ENCODE measurements around the gene TGFB3.

The TGFB3 gene

DNA sequence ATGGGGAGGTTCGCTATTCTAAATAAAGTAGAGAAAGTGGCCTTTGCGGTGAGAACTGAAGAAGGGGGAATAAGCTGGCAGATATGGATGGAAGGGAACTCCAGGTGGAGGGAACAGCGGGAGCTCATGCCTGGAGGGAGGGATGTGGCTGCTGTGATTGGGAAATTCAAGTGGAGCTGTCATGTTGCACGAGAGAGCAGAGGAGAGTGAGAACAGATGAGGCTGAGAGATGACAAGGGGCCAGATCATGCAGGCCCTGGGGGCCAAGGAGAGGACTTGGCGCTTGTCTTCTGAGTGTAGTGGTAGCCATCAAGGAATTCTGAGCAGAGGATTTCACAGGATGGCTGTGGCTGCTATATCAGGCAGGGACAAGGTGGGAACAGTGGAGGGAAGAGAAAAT is 35.0 kb downstream of the TGFB3 start:
- WGBS, 2 donors (ENCODE audit: extremely low coverage in 2 of 2, insufficient read length in 2 of 2, insufficient replicate concordance in 1 of 2), result no CpG with 5 or more reads among the region's 5 CpGs
- H3K4ac ChIP-seq (ENCODE audit: low read length), result no peak overlapping the region
- H3K36me3 ChIP-seq (replicated peaks in 1 of 2; ENCODE audit: control insufficient read depth in 2 of 2, insufficient read depth in 2 of 2, low read length in 2 of 2), result peaks cover 0 to 3% of the 10 kb centered on the region in 2 donors
- H2AFZ ChIP-seq (ENCODE audit: low read length), result no peak overlapping the region
- no peak overlapping the region for H3K27ac ChIP-seq (replicated peaks; ENCODE audit: low read length)
- H3K27me3 ChIP-seq (ENCODE audit: control insufficient read depth in 3 of 3, insufficient read depth in 3 of 3, low read depth in 1 of 3, low read length in 3 of 3), result no peaks in the 10 kb centered on the region
- H2BK5ac ChIP-seq (ENCODE audit: low read length), result no peak overlapping the region
- H3K4me1 ChIP-seq (ENCODE audit: control insufficient read depth in 2 of 2, insufficient read depth in 1 of 2, low read depth in 1 of 2, low read length in 2 of 2), result no peaks in the 10 kb centered on the region
- H2BK15ac ChIP-seq (ENCODE audit: low read length), result no peak overlapping the region
- no peaks in the 10 kb centered on the region for H3K9me3 ChIP-seq (replicated peaks in 1 of 2; ENCODE audit: control insufficient read depth in 2 of 2, insufficient read depth in 1 of 2, low read depth in 1 of 2, low read length in 2 of 2)
- H3K18ac ChIP-seq (ENCODE audit: low read length), result no peak overlapping the region
- H2AK5ac ChIP-seq (ENCODE audit: low read depth, low read length), result no peak overlapping the region
- H3K4me2 ChIP-seq (ENCODE audit: insufficient read depth, low read length, poor library complexity, severe bottlenecking), result no peak overlapping the region
- no peak overlapping the region for H4K91ac ChIP-seq (ENCODE audit: low read depth, low read length, poor library complexity)
- H3K79me1 ChIP-seq (ENCODE audit: low read depth, low read length), result no peaks in the 10 kb centered on the region
- no peak overlapping the region for H3K9ac ChIP-seq (ENCODE audit: low read depth, low read length, poor library complexity)
- no peak overlapping the region for H4K8ac ChIP-seq (ENCODE audit: low read depth, low read length)
- H3K23ac ChIP-seq (ENCODE audit: low read depth, low read length, poor library complexity), result no peak overlapping the region
- H3K4me3 ChIP-seq (ENCODE audit: low read length in 2 of 2), result no peak overlapping the region
- DNase-seq (ENCODE audit: low spot score), result no peak
- no peak overlapping the region for H2BK12ac ChIP-seq (ENCODE audit: low read length)
- no peak overlapping the region for H2BK120ac ChIP-seq (ENCODE audit: low read depth, low read length)
- H3K14ac ChIP-seq (ENCODE audit: low read length), result no peak overlapping the region

DNA sequence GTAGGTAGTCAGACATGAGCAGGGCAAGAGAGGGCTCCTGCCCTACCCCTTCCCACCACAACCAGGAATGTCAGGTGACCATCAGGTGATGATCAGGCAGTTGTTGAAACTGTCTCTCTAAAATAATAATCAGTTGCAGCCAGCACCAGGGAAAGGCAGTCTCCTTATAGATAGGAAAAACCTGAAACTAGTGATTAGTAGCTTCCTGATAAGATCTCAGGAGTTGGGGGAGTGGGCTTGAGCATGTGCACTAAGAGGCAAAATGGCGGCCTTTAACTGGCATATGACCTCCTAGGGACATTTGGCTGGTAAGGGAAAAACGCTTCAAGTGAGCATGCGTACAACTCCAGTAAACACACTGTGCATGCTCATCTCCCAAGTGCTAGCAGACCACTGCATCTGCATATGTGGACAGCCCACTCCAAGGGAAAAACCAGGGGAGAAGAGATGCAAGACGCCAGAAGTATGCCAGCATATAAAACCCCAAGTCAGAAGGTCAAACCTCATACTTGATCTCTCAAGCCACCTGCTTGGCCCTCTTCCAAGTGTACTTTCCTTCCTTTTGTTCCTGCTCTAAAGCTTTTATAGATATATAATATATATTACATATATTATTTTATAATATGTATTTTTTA is 37.1 kb downstream of the TGFB3 start:
- no peaks in the 10 kb centered on the region for H3K79me1 ChIP-seq (ENCODE audit: low read depth, low read length)
- no peak overlapping the region for H3K4me2 ChIP-seq (ENCODE audit: insufficient read depth, low read length, poor library complexity, severe bottlenecking)
- H3K27me3 ChIP-seq (ENCODE audit: control insufficient read depth in 3 of 3, insufficient read depth in 3 of 3, low read depth in 1 of 3, low read length in 3 of 3), result no peaks in the 10 kb centered on the region
- H2BK12ac ChIP-seq (ENCODE audit: low read length), result no peak overlapping the region
- H4K91ac ChIP-seq (ENCODE audit: low read depth, low read length, poor library complexity), result no peak overlapping the region
- no peaks in the 10 kb centered on the region for H3K9me3 ChIP-seq (replicated peaks in 1 of 2; ENCODE audit: control insufficient read depth in 2 of 2, insufficient read depth in 1 of 2, low read depth in 1 of 2, low read length in 2 of 2)
- H3K23ac ChIP-seq (ENCODE audit: low read depth, low read length, poor library complexity), result no peak overlapping the region
- DNase-seq (ENCODE audit: low spot score), result no peak
- H2BK15ac ChIP-seq (ENCODE audit: low read length), result no peak overlapping the region
- H4K8ac ChIP-seq (ENCODE audit: low read depth, low read length), result no peak overlapping the region
- no peak overlapping the region for H3K14ac ChIP-seq (ENCODE audit: low read length)
- no peak overlapping the region for H2AK5ac ChIP-seq (ENCODE audit: low read depth, low read length)
- no peak overlapping the region for H3K9ac ChIP-seq (ENCODE audit: low read depth, low read length, poor library complexity)
- no peak overlapping the region for H2BK120ac ChIP-seq (ENCODE audit: low read depth, low read length)
- H2BK5ac ChIP-seq (ENCODE audit: low read length), result no peak overlapping the region
- no peak overlapping the region for H3K27ac ChIP-seq (replicated peaks; ENCODE audit: low read length)
- H2AFZ ChIP-seq (ENCODE audit: low read length), result no peak overlapping the region
- no peaks in the 10 kb centered on the region for H3K4me1 ChIP-seq (ENCODE audit: control insufficient read depth in 2 of 2, insufficient read depth in 1 of 2, low read depth in 1 of 2, low read length in 2 of 2)
- no CpG with 5 or more reads among the region's 4 CpGs for WGBS, 2 donors (ENCODE audit: extremely low coverage in 2 of 2, insufficient read length in 2 of 2, insufficient replicate concordance in 1 of 2)
- H3K18ac ChIP-seq (ENCODE audit: low read length), result no peak overlapping the region
- peaks cover 0 to 3% of the 10 kb centered on the region in 2 donors for H3K36me3 ChIP-seq (replicated peaks in 1 of 2; ENCODE audit: control insufficient read depth in 2 of 2, insufficient read depth in 2 of 2, low read length in 2 of 2)
- no peak overlapping the region for H3K4me3 ChIP-seq (ENCODE audit: low read length in 2 of 2)
- H3K4ac ChIP-seq (ENCODE audit: low read length), result no peak overlapping the region

DNA sequence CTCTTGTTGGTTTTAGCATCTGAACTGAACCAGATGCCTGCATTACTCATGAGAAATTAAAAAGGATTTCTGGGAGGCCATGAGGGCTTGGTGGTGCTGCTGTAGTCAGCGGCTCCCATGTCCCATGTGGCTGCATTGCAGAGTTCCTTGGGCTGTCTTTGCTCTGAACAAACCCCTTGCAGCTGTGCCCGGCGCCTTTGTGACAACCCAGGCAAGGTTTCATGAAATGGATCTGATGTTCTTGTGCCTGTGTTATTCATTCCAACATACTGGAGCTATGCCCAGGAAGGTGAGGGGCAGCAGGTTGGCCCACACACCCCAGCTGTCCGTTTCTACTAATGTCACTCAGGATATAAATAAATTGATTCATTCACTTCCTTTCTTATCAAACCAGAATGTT is 40.8 kb downstream of the TGFB3 start:
- H2BK120ac ChIP-seq (ENCODE audit: low read depth, low read length), result no peak overlapping the region
- no peak overlapping the region for H3K18ac ChIP-seq (ENCODE audit: low read length)
- no peak overlapping the region for H3K14ac ChIP-seq (ENCODE audit: low read length)
- H4K8ac ChIP-seq (ENCODE audit: low read depth, low read length), result no peak overlapping the region
- H2AFZ ChIP-seq (ENCODE audit: low read length), result no peak overlapping the region
- H3K4me3 ChIP-seq (ENCODE audit: low read length in 2 of 2), result no peak overlapping the region
- H3K23ac ChIP-seq (ENCODE audit: low read depth, low read length, poor library complexity), result no peak overlapping the region
- no peak overlapping the region for H3K27ac ChIP-seq (replicated peaks; ENCODE audit: low read length)
- H2BK12ac ChIP-seq (ENCODE audit: low read length), result no peak overlapping the region
- WGBS, 2 donors (ENCODE audit: extremely low coverage in 2 of 2, insufficient read length in 2 of 2, insufficient replicate concordance in 1 of 2), result no CpG with 5 or more reads among the region's 4 CpGs
- no peaks in the 10 kb centered on the region for H3K27me3 ChIP-seq (ENCODE audit: control insufficient read depth in 3 of 3, insufficient read depth in 3 of 3, low read depth in 1 of 3, low read length in 3 of 3)
- no peak overlapping the region for H2AK5ac ChIP-seq (ENCODE audit: low read depth, low read length)
- no peaks in the 10 kb centered on the region for H3K9me3 ChIP-seq (replicated peaks in 1 of 2; ENCODE audit: control insufficient read depth in 2 of 2, insufficient read depth in 1 of 2, low read depth in 1 of 2, low read length in 2 of 2)
- no peak overlapping the region for H3K9ac ChIP-seq (ENCODE audit: low read depth, low read length, poor library complexity)
- no peak overlapping the region for H4K91ac ChIP-seq (ENCODE audit: low read depth, low read length, poor library complexity)
- no peaks in the 10 kb centered on the region for H3K79me1 ChIP-seq (ENCODE audit: low read depth, low read length)
- H2BK5ac ChIP-seq (ENCODE audit: low read length), result no peak overlapping the region
- no peak overlapping the region for H3K4ac ChIP-seq (ENCODE audit: low read length)
- H3K36me3 ChIP-seq (replicated peaks in 1 of 2; ENCODE audit: control insufficient read depth in 2 of 2, insufficient read depth in 2 of 2, low read length in 2 of 2), result peaks cover 0 to 3% of the 10 kb centered on the region in 2 donors
- H2BK15ac ChIP-seq (ENCODE audit: low read length), result no peak overlapping the region
- H3K4me2 ChIP-seq (ENCODE audit: insufficient read depth, low read length, poor library complexity, severe bottlenecking), result no peak overlapping the region
- H3K4me1 ChIP-seq (ENCODE audit: control insufficient read depth in 2 of 2, insufficient read depth in 1 of 2, low read depth in 1 of 2, low read length in 2 of 2), result no peaks in the 10 kb centered on the region
- DNase-seq (ENCODE audit: low spot score), result no peak

DNA sequence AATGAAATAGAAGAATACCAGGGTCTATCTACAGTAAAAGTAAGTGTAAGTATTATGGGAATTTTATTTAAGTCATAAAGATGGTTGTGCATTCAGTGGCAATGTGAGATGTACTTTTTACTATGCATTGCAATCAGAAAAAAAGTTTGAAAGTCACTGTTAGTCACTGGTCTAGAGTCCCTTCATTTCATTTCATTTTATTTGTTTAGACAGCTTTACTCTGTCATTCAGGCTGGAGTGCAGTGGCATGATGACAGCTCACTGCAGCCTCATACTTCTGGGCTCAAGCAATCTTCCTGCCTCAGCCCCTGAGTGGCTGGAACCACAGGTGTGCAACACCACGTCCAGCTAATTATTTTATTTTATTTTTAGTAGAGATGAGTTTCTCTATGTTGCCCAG is 42.6 kb downstream of the TGFB3 start:
- no CpG with 5 or more reads among the region's 1 CpG for WGBS, 2 donors (ENCODE audit: extremely low coverage in 2 of 2, insufficient read length in 2 of 2, insufficient replicate concordance in 1 of 2)
- H2BK15ac ChIP-seq (ENCODE audit: low read length), result no peak overlapping the region

More for the DNA sequence above, 42.6 kb downstream of the TGFB3 start:
- Histone ChIP-seq H3K9ac (ENCODE audit: low read depth, low read length, poor library complexity) (no peak overlapping the region), H2BK5ac (ENCODE audit: low read length) (no peak overlapping the region), H3K4me3 (ENCODE audit: low read length in 2 of 2) (no peak overlapping the region), H2AFZ (ENCODE audit: low read length) (no peak overlapping the region), H3K4ac (ENCODE audit: low read length) (no peak overlapping the region), H4K8ac (ENCODE audit: low read depth, low read length) (no peak overlapping the region), H3K36me3 (replicated peaks in 1 of 2; ENCODE audit: control insufficient read depth in 2 of 2, insufficient read depth in 2 of 2, low read length in 2 of 2) (peaks cover 0 to 3% of the 10 kb centered on the region in 2 donors), H3K27me3 (ENCODE audit: control insufficient read depth in 3 of 3, insufficient read depth in 3 of 3, low read depth in 1 of 3, low read length in 3 of 3) (no peaks in the 10 kb centered on the region), H3K27ac (replicated peaks; ENCODE audit: low read length) (no peak overlapping the region), H3K79me1 (ENCODE audit: low read depth, low read length) (no peaks in the 10 kb centered on the region), H3K23ac (ENCODE audit: low read depth, low read length, poor library complexity) (no peak overlapping the region), H2BK12ac (ENCODE audit: low read length) (no peak overlapping the region), H3K18ac (ENCODE audit: low read length) (no peak overlapping the region), H2BK120ac (ENCODE audit: low read depth, low read length) (no peak overlapping the region), H3K4me1 (ENCODE audit: control insufficient read depth in 2 of 2, insufficient read depth in 1 of 2, low read depth in 1 of 2, low read length in 2 of 2) (no peaks in the 10 kb centered on the region), H2AK5ac (ENCODE audit: low read depth, low read length) (no peak overlapping the region), H4K91ac (ENCODE audit: low read depth, low read length, poor library complexity) (no peak overlapping the region), H3K14ac (ENCODE audit: low read length) (no peak overlapping the region), H3K9me3 (replicated peaks in 1 of 2; ENCODE audit: control insufficient read depth in 2 of 2, insufficient read depth in 1 of 2, low read depth in 1 of 2, low read length in 2 of 2) (no peaks in the 10 kb centered on the region), H3K4me2 (ENCODE audit: insufficient read depth, low read length, poor library complexity, severe bottlenecking) (no peak overlapping the region)
- DNase-seq (ENCODE audit: low spot score), result no peak
